Measurements from ENCODE around the gene DYNLT3. TPM values are rescaled to one million over a fixed set of nuclear protein-coding genes. Genes with fewer than 3 reads are reported as not detected.
A peak's percentile ranks its signal among the peaks of the same experiment; 100 is the strongest.

Gene DYNLT3
- total RNA-seq, 1 donor = 58.6 TPM

DNA sequence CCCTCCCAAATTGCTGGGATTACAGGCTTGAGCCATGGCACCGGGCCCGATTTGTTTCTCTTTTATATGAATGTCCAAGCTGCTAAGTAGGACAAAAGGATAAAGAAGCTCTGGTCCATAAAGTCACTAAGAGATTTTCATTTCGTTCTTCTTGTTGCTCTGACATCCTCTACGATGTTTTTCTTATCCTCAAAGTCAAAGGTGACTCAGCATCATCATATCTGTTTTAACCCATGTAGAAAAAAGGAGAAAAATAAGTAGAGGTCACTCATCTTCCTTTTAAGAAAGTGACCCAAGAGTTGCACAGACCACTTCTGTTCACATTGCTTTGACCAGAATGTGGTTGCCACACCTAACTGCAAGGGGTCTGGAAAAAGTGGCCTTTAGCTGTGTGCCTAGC, 29.3 kb upstream of the DYNLT3 start:
- Histone ChIP-seq H4K20me1 (ENCODE audit: insufficient read depth, low read length) (no peaks in the 10 kb centered on the region), H3K27ac (ENCODE audit: low read depth, low read length) (no peak overlapping the region), H3K79me2 (ENCODE audit: insufficient read depth, low read length) (no peaks in the 10 kb centered on the region), H3K36me3 (ENCODE audit: insufficient read depth, low read length) (no peaks in the 10 kb centered on the region), H2AFZ (ENCODE audit: low read length) (no peak overlapping the region), H3K9me3 (ENCODE audit: low read depth, low read length) (no peaks in the 10 kb centered on the region), H3K4me1 (ENCODE audit: insufficient read depth, low read length) (peaks cover 12% of the 10 kb centered on the region), H3K27me3 (ENCODE audit: insufficient read depth, low read length) (no peaks in the 10 kb centered on the region), H3K4me2 (ENCODE audit: insufficient read depth, low read length) (no peak overlapping the region), H3K4me3 (ENCODE audit: insufficient read depth, low read length) (no peak overlapping the region)
- TF ChIP-seq, protein P1, sequence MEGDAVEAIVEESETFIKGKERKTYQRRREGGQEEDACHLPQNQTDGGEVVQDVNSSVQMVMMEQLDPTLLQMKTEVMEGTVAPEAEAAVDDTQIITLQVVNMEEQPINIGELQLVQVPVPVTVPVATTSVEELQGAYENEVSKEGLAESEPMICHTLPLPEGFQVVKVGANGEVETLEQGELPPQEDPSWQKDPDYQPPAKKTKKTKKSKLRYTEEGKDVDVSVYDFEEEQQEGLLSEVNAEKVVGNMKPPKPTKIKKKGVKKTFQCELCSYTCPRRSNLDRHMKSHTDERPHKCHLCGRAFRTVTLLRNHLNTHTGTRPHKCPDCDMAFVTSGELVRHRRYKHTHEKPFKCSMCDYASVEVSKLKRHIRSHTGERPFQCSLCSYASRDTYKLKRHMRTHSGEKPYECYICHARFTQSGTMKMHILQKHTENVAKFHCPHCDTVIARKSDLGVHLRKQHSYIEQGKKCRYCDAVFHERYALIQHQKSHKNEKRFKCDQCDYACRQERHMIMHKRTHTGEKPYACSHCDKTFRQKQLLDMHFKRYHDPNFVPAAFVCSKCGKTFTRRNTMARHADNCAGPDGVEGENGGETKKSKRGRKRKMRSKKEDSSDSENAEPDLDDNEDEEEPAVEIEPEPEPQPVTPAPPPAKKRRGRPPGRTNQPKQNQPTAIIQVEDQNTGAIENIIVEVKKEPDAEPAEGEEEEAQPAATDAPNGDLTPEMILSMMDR (IDR thresholded peaks at IDR 0.05; ENCODE audit: extremely low read depth, low read depth, low read length) = no peak
- DNase-seq (ENCODE audit: insufficient read length, low spot score, missing footprints) = no peak

GRCh38 chrX:37875675-37876074, 28.3 kb upstream of the DYNLT3 start:
- H3K4me2 ChIP-seq (ENCODE audit: insufficient read depth, low read length) = no peak overlapping the region
- no peaks in the 10 kb centered on the region for H4K20me1 ChIP-seq (ENCODE audit: insufficient read depth, low read length)
- H3K27me3 ChIP-seq (ENCODE audit: insufficient read depth, low read length) = no peaks in the 10 kb centered on the region
- no peaks in the 10 kb centered on the region for H3K9me3 ChIP-seq (ENCODE audit: low read depth, low read length)
- DNase-seq (ENCODE audit: insufficient read length, low spot score, missing footprints) = no peak
- TF ChIP-seq, protein P1 (IDR thresholded peaks at IDR 0.05; ENCODE audit: extremely low read depth, low read depth, low read length) = no peak
- H3K79me2 ChIP-seq (ENCODE audit: insufficient read depth, low read length) = no peaks in the 10 kb centered on the region
- no peak overlapping the region for H2AFZ ChIP-seq (ENCODE audit: low read length)
- peaks cover 18% of the 10 kb centered on the region for H3K4me1 ChIP-seq (ENCODE audit: insufficient read depth, low read length)
- no peak overlapping the region for H3K4me3 ChIP-seq (ENCODE audit: insufficient read depth, low read length)
- H3K36me3 ChIP-seq (ENCODE audit: insufficient read depth, low read length) = no peaks in the 10 kb centered on the region
- no peak overlapping the region for H3K27ac ChIP-seq (ENCODE audit: low read depth, low read length)

DNA sequence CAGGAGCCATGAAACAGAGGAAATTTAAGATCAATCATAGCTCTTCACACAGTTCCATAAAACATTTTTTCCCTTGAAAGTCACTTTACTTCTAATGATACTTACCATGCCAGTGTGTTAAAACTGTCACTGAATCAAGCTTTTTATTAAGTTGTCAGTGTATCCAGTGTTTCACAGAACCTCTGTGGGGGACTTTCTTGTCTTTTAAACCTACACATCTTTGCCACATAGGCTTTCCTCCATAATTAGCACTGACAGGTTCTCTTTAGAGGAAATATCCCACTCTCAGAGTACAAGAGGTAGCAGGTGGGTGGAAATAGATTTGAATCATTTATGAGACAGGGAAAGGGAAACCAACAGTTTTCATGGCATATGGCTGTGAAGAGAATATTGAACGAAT, 25.8 kb upstream of the DYNLT3 start:
- no peaks in the 10 kb centered on the region for H3K36me3 ChIP-seq (ENCODE audit: insufficient read depth, low read length)
- peaks cover 18% of the 10 kb centered on the region for H3K4me1 ChIP-seq (ENCODE audit: insufficient read depth, low read length)
- no peaks in the 10 kb centered on the region for H3K79me2 ChIP-seq (ENCODE audit: insufficient read depth, low read length)
- no peak overlapping the region for H3K4me3 ChIP-seq (ENCODE audit: insufficient read depth, low read length)
- H2AFZ ChIP-seq (ENCODE audit: low read length) = no peak overlapping the region
- TF ChIP-seq, protein P1 (IDR thresholded peaks at IDR 0.05; ENCODE audit: extremely low read depth, low read depth, low read length) = no peak
- H4K20me1 ChIP-seq (ENCODE audit: insufficient read depth, low read length) = no peaks in the 10 kb centered on the region
- no peak overlapping the region for H3K27ac ChIP-seq (ENCODE audit: low read depth, low read length)
- no peaks in the 10 kb centered on the region for H3K27me3 ChIP-seq (ENCODE audit: insufficient read depth, low read length)
- no peak for DNase-seq (ENCODE audit: insufficient read length, low spot score, missing footprints)
- H3K9me3 ChIP-seq (ENCODE audit: low read depth, low read length) = no peaks in the 10 kb centered on the region
- H3K4me2 ChIP-seq (ENCODE audit: insufficient read depth, low read length) = no peak overlapping the region

DNA sequence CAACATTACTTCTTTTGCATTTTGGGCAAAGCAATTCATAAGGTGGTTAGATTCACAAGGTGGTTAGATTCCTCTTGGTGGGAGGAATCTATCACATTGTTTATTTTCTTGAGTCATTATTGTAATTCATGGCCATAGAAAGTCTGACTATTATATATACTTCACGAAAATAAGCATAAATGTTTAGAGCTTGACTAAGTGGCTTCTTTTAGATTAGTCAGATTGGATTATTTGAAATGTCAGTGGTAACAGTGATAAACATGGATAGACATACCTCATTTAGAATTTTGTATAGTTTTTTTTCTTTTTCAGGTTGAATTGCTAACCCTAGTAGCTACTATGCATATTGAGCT, 24.9 kb upstream of the DYNLT3 start:
- Histone ChIP-seq H4K20me1 (ENCODE audit: insufficient read depth, low read length) (no peaks in the 10 kb centered on the region), H3K36me3 (ENCODE audit: insufficient read depth, low read length) (no peaks in the 10 kb centered on the region), H3K27me3 (ENCODE audit: insufficient read depth, low read length) (no peaks in the 10 kb centered on the region), H3K79me2 (ENCODE audit: insufficient read depth, low read length) (no peaks in the 10 kb centered on the region), H3K4me2 (ENCODE audit: insufficient read depth, low read length) (peak overlapping the region; percentile 46), H3K4me1 (ENCODE audit: insufficient read depth, low read length) (peaks cover 18% of the 10 kb centered on the region), H2AFZ (ENCODE audit: low read length) (no peak overlapping the region), H3K27ac (ENCODE audit: low read depth, low read length) (peak overlapping the region; percentile 77), H3K4me3 (ENCODE audit: insufficient read depth, low read length) (no peak overlapping the region), H3K9me3 (ENCODE audit: low read depth, low read length) (no peaks in the 10 kb centered on the region)
- TF ChIP-seq, protein P1 (IDR thresholded peaks at IDR 0.05; ENCODE audit: extremely low read depth, low read depth, low read length) = no peak
- peak; percentile 66 for DNase-seq (ENCODE audit: insufficient read length, low spot score, missing footprints)

Data from osteoblast (primary cell).